Activated T-cell treated with anti-CD3 and anti-CD28 coated beads for 48 hours (primary cell): ENCODE results near the gene KIAA1755.

Source experiments
- DNase-seq: peaks from one replicate; pipeline ENCODE4 v3.0.0-alpha.2; 2020; ENCODE audit warnings: low read depth

KIAA1755 gene

DNA sequence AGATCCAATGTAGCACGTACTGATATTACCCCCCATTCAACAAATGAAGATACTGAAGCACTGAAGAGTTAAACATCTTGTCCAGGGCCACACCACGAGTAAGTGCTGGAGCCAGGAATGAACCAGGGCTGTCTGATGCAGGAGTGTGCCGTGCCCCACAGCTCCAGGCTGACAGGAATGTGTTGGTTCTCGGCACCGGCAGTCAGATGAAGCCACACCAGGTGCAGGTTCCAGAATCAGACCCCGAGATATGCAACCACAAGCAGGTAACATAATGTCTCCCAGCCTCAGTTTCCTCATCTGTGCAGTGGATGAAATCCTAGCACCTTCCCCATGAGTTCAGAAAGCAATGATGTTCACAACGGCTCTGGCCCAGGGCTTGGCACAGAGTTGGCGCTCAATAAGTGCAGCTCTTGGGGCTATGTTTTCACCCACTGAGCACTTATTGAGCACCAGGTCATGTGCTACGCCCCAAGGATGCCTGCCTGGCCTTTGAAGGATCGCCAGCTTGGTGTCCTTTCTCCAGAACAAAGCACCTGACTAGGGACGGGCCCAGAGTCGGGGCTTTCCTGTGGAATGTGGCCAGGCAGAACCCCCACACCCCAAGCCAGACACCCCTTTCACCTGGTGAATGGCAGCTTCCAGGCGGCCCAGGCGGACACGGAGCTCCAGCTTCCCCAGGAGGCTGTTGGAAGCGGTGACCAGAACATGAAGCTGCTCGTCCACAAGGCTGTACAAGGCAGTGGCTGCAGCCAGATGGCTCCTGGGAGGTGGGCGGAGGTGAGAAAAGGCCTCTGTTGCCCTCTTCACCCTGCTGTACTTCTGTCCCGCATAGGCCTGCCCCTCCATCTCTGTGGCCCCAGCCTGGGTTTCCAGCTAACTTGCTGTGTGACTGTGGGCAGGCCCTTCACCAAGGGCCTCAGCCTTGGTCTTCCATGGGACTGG is 41.3 kb downstream of the KIAA1755 start:
- no peak for DNase-seq

- no peak for DNase-seq
These were observed 42.0 kb downstream of the KIAA1755 start for GRCh38 chr20:38218566-38218885.

- no peak for DNase-seq
These were observed 42.6 kb downstream of the KIAA1755 start for GRCh38 chr20:38217791-38218565.

- no peak for DNase-seq
These were observed 43.6 kb downstream of the KIAA1755 start for GRCh38 chr20:38216746-38217595.

- no peak for DNase-seq
These were observed 44.3 kb downstream of the KIAA1755 start for GRCh38 chr20:38216201-38216600.

DNA sequence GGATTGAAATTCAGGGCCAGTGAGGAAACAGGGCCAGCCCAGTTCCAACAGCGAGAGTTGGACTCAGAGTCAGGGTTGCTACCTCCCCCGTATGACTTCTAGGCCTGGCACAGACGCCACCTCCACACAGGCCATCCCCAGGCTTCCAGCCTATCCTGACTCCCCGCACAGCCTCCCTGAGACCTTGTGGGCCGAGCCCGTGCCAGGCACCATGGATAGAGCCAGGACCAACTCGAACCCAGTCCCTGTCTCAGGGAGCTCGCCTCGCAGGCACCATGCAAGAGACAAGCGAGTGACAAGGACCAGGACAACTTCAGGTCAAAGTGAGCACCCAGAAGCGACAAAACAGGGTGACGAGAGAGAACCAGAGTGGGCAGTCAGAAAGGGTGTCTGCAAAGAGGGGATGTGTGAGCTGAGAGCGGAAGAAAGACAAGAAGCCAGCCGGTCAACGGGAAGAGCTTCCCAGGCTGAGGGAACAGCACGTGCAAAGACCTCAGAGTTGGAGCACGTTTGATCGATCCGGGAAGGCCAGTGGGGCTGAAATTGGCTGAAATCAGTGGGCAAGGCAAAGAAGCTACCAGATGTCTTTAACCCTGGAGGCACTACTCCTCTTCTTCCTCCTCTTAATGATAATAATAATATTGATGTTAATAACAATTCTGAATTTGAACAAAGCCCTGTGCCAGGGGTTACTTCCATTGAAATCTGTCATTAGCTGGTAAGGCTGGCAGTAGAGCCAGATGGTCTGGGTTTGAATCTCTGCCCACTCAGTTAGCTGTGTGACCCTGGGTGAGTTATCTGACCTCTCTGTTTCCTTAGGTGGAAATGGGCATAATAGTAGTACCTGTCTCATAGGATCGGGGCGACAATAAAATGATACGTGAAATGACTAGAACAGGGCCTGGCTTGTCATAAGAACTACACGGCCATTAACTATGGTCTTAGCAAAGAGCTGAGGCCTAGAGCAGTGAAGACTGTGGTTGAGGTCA is 45.0 kb downstream of the KIAA1755 start:
- DNase-seq, result no peak

- DNase-seq, result no peak
These were observed 46.0 kb downstream of the KIAA1755 start for GRCh38 chr20:38214256-38215193.

- DNase-seq, result no peak
These were observed 47.0 kb downstream of the KIAA1755 start for GRCh38 chr20:38213607-38213940.

DNA sequence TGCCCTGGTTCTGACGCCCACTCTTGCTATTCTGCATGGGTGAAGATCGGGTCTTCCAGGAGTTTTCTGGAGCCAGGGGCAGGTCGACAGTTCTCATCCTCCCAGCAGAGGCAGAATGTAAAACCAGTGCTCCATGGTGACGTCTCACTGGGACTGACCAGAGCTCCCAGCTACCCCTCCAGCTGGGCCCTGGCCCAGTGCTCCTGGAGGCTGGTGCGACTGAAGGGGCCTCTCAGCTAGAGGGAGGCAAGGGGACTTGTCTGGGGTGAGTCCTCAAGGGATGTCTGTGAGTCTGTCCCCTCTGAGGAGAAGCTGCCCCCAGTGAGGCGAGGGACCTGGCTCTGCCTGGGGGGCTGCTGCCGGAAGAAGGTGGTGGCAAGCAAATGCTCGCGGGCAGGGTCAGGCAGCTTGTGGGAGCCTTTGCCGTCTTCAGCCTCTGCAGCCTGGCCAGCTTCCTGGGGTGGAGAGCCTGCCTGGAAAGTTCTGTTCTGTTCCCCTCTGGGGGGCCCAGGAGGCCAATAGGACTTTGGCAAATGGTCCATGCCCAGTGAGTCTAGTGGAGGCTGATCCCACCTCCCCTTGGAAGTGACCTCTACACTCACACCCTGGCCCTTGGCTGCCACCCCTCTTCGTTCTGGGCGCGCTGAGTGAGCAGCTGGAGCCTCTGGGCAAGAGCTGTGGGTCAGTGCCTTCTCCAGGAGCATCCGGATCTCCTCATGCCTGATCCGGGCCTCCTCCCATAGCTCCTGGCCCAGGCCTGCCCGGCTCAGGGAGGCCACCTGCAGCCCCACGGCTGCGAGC is 47.5 kb downstream of the KIAA1755 start:
- DNase-seq, result no peak

- no peak for DNase-seq
These were observed 49.1 kb downstream of the KIAA1755 start for GRCh38 chr20:38211200-38212097.

- DNase-seq, result no peak
These were observed 49.8 kb downstream of the KIAA1755 start for GRCh38 chr20:38210741-38211140.

GRCh38 chr20:38209736-38210405 is 50.7 kb downstream of the KIAA1755 start:
- no peak for DNase-seq

GRCh38 chr20:38209054-38209675 is 51.4 kb downstream of the KIAA1755 start:
- no peak for DNase-seq

DNA sequence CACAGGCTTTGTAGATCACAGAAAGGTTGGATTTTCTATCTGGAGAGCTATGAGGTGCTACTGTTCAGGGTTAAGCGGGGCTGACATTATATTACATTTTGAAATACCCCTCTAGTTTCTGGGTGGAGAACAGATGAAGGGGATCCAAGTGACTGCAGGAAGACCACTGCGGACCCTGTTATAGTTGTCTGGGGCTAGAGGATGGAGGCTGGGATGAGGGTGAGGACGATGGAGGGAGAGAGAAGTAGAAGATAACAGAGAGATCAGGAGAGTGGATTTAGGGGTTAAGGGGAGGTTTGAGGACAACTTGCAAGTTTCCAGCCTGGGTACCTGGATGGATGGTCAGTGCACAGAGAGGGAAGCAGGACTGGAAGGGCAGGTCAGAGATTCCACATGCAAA is 52.0 kb downstream of the KIAA1755 start:
- DNase-seq, result no peak

GRCh38 chr20:38208088-38208487 is 52.4 kb downstream of the KIAA1755 start:
- no peak for DNase-seq

- no peak for DNase-seq
These were observed 52.9 kb downstream of the KIAA1755 start for GRCh38 chr20:38207621-38208020.

DNA sequence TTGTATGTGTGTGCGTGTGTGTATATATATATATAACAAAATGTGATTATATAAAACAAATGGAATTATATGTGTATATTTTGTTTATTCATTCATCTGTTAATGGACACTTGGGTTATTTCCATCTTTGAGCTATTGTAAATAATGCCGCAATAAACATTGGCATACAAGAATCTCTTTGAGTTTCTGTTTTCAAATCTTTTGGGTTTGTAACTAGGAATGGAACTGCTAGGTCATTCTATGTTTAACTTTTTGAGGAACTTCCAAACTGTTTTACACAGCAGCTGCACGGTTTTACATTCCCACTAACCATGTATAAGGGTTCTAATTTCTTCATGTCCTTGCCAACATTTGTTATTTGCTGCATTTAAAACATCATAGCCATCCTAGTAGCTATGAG is 55.5 kb downstream of the KIAA1755 start:
- DNase-seq, result no peak
